HepG2 (cell line): ENCODE data around the gene C20orf141. TPM values are rescaled to one million over a fixed set of nuclear protein-coding genes. Genes with fewer than 3 reads are reported as not detected.

ENCODE experiments used
- CEBPB ChIP-seq: IDR thresholded peaks from 2 replicates; pipeline ENCODE4 v1.6.1; 2011; ENCODE audit warnings: low read depth, low read length, improper control_type of control experiment, borderline replicate concordance
- CERS6 ChIP-seq: sonication (generic); formaldehyde crosslinking; IDR thresholded peaks from 2 replicates; pipeline ENCODE4 v1.5.0; 2020; ENCODE audit warnings: missing genetic modification reagents
- GATAD2A ChIP-seq: IDR thresholded peaks from 2 replicates; pipeline ENCODE4 v1.6.1; 2016
- HOXA3 ChIP-seq: sonication (generic); formaldehyde crosslinking; IDR thresholded peaks from 2 replicates; pipeline ENCODE4 v1.5.0; 2020; ENCODE audit warnings: missing genetic modification reagents
- JDP2 ChIP-seq: sonication (generic); formaldehyde crosslinking; IDR thresholded peaks from 2 replicates; pipeline ENCODE4 v1.8.1; 2022; ENCODE audit warnings: missing genetic modification reagents, borderline replicate concordance
- KLF16 ChIP-seq, 2 experiments: sonication (generic) in 1 of 2; formaldehyde crosslinking in 1 of 2; IDR thresholded peaks; 2 replicates each; pipeline versions ENCODE4 v1.6.1 to v1.8.0; 2016 to 2023; ENCODE audit warnings: missing genetic modification reagents in 2 of 2, missing compliant biosample characterization in 1 of 2
- LRRFIP1 ChIP-seq: sonication (generic); formaldehyde crosslinking; conservative IDR thresholded peaks from 2 replicates; pipeline ENCODE4 v1.4.0; 2020; ENCODE audit warnings: missing genetic modification reagents
- MTA3 ChIP-seq: sonication (generic); formaldehyde crosslinking; IDR thresholded peaks from 2 replicates; pipeline ENCODE4 v1.4.0; 2020; ENCODE audit warnings: missing genetic modification reagents
- NFRKB ChIP-seq: fragments of 450-650 bp; IDR thresholded peaks from 2 replicates; pipeline ENCODE4 v1.6.1; 2017
- NR2F6 ChIP-seq, 2 experiments: IDR thresholded peaks; 2 replicates each; pipeline ENCODE4 v1.6.1; 2016; ENCODE audit warnings: antibody characterized with exemption in 1 of 2, mild to moderate bottlenecking in 1 of 2
- RAD51 ChIP-seq: fragments of 450-650 bp; IDR thresholded peaks from 2 replicates; pipeline ENCODE4 v1.6.1; 2016; ENCODE audit warnings: borderline replicate concordance
- SIX1 ChIP-seq: sonication (generic); formaldehyde crosslinking; IDR thresholded peaks from 2 replicates; pipeline ENCODE4 v1.4.0; 2020; ENCODE audit warnings: missing genetic modification reagents, borderline replicate concordance
- SPEN ChIP-seq: sonication (generic); formaldehyde crosslinking; IDR thresholded peaks from 2 replicates; pipeline ENCODE4 v1.5.1; 2020; ENCODE audit warnings: low read depth, mild to moderate bottlenecking, missing genetic modification reagents
- TRIM24 ChIP-seq: sonication (generic); formaldehyde crosslinking; IDR thresholded peaks from 2 replicates; pipeline ENCODE4 v1.8.0; 2022; ENCODE audit warnings: mild to moderate bottlenecking, missing genetic modification reagents
- USF2 ChIP-seq, 2 experiments: sonication (generic) in 1 of 2; formaldehyde crosslinking in 1 of 2; IDR thresholded peaks; 2 replicates each; pipeline versions ENCODE4 v1.5.1 to v1.6.1; 2011 to 2020; ENCODE audit warnings: borderline replicate concordance in 1 of 2, low read depth in 1 of 2, low read length in 1 of 2, mild to moderate bottlenecking in 1 of 2, missing genetic modification reagents in 1 of 2, moderate library complexity in 1 of 2
- ZBTB7A ChIP-seq: sonication (generic); formaldehyde crosslinking; IDR thresholded peaks from 2 replicates; pipeline ENCODE4 v1.8.0; 2022; ENCODE audit warnings: mild to moderate bottlenecking, missing genetic modification reagents
- ZFYVE20 ChIP-seq: sonication (generic); formaldehyde crosslinking; IDR thresholded peaks from 2 replicates; pipeline ENCODE4 v1.8.0; 2023; ENCODE audit warnings: low read depth, mild to moderate bottlenecking, moderate library complexity, missing genetic modification reagents, borderline replicate concordance
- ZNF274 ChIP-seq: sonication (generic); formaldehyde crosslinking; IDR thresholded peaks from 2 replicates; pipeline ENCODE4 v1.5.1; 2020; ENCODE audit warnings: mild to moderate bottlenecking, missing genetic modification reagents
- ZNF326 ChIP-seq: sonication (generic); formaldehyde crosslinking; IDR thresholded peaks from 2 replicates; pipeline ENCODE4 v1.4.0; 2020; ENCODE audit warnings: missing genetic modification reagents, borderline replicate concordance
- ZNF564 ChIP-seq: sonication (generic); formaldehyde crosslinking; IDR thresholded peaks from 2 replicates; pipeline ENCODE4 v1.8.1; 2023; ENCODE audit warnings: mild to moderate bottlenecking, missing genetic modification reagents
- ZNF766 ChIP-seq: sonication (generic); formaldehyde crosslinking; IDR thresholded peaks from 2 replicates; pipeline ENCODE4 v1.5.0; 2020; ENCODE audit warnings: missing genetic modification reagents, borderline replicate concordance
- ZSCAN9 ChIP-seq: IDR thresholded peaks from 2 replicates; pipeline ENCODE4 v1.6.1; 2016; ENCODE audit warnings: borderline replicate concordance
- polyA plus RNA-seq, 8 experiments: library from polyadenylated mRNA; depleted of rRNA in 3 of 8; stranded (reverse) in 7 of 8; unstranded in 1 of 8; fragments of >200 nt; fragmentation: Illumina TruSeq in 4 of 8; extraction: Trizol in 4 of 8; gene quantifications; 2 replicates each; pipeline versions ENCODE4 v1.2.1 to v1.2.3, GENCODE V29; 2011 to 2016; ENCODE audit warnings: low read depth in 4 of 8, missing spikeins in 1 of 8, mixed read lengths in 1 of 8; ENCODE audit not compliant: insufficient read depth in 1 of 8
- total RNA-seq, 5 experiments: library from RNA; depleted of rRNA; stranded (reverse); fragments of >200 nt; fragmentation: Illumina TruSeq; extraction: Trizol; gene quantifications; 2 replicates each; pipeline ENCODE4 v1.2.3, GENCODE V29; 2016; ENCODE audit warnings: low read depth in 1 of 5

C20orf141 gene
- total and polyA plus RNA-seq, 2 of the 13 experiments (the other 11 are each of a cell fraction or from before 2014, with no cell fraction given), result not detected

- TF ChIP-seq ZNF766 (CRISPR knock-in tag) (peak; percentile 89; the same call in 1 of the 2 replicates), KLF16 (CRISPR knock-in tag; IDR thresholded peaks at IDR 0.05) (peak; percentile 96 to 97), CEBPB (no peak), MTA3 (CRISPR knock-in tag) (peak; percentile 92; the same call in 1 of the 2 replicates), ZNF564 (CRISPR knock-in tag) (peak; percentile 89; the same call in 1 of the 2 replicates), GATAD2A (no peak), TRIM24 (CRISPR knock-in tag) (no peak), NFRKB (no peak), NR2F6 (IDR thresholded peaks at IDR 0.05) (no peak), NR2F6 (CRISPR knock-in tag; IDR thresholded peaks at IDR 0.05) (peak; percentile 31; the same call in 1 of the 2 replicates), RAD51 (peak; percentile 89), USF2 (IDR thresholded peaks at IDR 0.05; ENCODE audit: low read depth, low read length) (peak; percentile 98), USF2 (CRISPR knock-in tag; IDR thresholded peaks at IDR 0.05; ENCODE audit: borderline replicate concordance) (peak; percentile 99; the same call in 1 of the 2 replicates), ZBTB7A (CRISPR knock-in tag) (peak; percentile 96), HOXA3 (peak; percentile 100), ZFYVE20 (CRISPR knock-in tag) (peak; percentile 97; the same call in 1 of the 2 replicates), CERS6 (CRISPR knock-in tag) (peak; percentile 95; the same call in 1 of the 2 replicates), JDP2 (CRISPR knock-in tag) (peak; percentile 67; the same call in 1 of the 2 replicates), ZSCAN9 (peak; percentile 92; the same call in 1 of the 2 replicates), LRRFIP1 (CRISPR knock-in tag) (0 out of 2 replicates have a peak, but pooled peaks have one; percentile 32), SIX1 (CRISPR knock-in tag) (peak; percentile 15; the same call in 1 of the 2 replicates), ZNF274 (peak; percentile 97), ZNF326 (no peak), SPEN (peak; percentile 96)
These were observed 25.6 kb downstream of the C20orf141 start, which contains the start of the genes PCED1A and VPS16 (continued) for GRCh38 chr20:2840138-2840966.
